Measurements from ENCODE around the gene SYNE2.

SYNE2 gene

DNA sequence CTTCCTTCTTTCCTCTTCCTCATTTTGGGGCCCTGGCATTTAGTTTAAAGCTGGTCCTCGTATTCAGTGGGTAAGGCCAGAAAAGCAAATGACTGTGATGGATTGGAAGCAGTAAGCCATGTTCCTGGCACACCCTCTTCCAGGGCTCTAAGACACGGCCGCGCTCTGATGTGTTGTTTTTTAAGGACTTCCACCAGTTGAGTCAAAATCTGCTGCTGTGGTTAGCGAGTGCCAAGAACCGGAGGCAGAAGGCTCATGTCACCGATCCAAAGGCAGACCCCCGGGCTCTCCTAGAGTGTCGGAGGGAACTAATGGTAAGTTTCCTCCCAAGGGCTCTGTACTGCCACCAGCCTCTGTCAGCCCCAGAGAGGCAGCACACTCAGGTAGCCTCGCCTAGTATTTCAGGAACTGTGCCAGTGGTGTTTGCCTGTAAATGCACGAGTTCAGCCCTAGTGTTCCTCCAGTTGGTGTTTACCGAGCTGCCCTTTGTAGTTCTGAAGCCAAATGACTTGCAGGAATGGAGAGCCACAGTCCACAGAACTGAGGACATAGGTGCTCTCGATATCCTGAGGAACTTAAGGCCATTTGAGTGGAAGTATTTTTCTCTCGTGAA lies 368.7 kb downstream of the SYNE2 start:
- ATAC-seq = no peak
- no peak for DNase-seq

DNA sequence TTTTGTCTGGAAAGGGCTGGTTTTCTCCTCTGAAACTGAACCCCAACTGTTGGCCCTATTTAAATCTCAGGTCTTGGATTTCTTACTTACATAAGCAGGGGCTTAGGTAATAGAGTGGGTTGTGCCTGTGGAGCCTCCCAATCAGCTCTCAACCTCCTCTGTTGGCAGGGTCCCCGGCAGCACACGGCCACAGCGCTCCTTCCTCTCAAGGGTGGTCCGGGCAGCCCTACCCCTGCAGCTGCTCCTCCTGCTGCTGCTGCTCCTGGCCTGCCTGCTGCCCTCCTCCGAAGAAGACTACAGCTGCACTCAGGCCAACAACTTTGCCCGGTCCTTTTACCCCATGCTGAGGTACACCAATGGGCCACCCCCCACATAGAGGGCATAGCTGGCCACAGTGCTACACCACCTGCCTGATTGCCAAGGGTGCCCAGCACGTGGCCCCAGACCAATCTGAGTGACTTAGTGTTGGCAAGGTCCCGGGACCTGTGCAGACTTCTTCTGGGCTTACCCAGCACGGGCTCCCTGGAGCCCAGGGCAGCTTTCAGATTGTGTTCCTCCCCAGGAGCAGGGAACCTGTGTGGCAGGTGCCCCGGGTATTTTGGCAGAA lies 372.4 kb downstream of the SYNE2 start:
- no peak for ATAC-seq

GRCh38 chr14:64227856-64228255 lies 375.1 kb downstream of the SYNE2 start:
- no peak for DNase-seq
- no peak for ATAC-seq

More for the DNA sequence above, 372.4 kb downstream of the SYNE2 start:
- DNase-seq = no peak

DNA sequence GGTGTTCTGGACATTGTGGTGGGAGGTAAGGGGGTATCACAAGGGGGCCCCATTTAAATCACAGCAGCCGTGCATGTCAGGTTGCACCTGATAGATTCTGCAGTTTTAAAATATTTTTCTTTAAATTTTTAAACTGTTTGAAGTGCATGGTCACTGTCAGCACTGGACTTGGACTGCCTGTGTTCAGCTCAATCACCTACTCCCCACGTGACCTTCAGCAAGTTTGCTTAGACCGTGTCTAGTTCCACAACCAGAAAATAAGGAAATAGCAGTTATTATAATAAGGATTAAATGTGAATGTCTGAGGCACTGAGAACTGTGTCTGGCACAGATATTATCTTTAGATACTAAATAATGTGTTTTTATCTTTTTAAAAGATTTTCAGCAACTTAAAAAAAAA lies 376.7 kb downstream of the SYNE2 start:
- DNase-seq (no peak), ATAC-seq (no peak)

GRCh38 chr14:64232095-64232838 lies 379.5 kb downstream of the SYNE2 start:
- ATAC-seq = peak; percentile 94
- DNase-seq = peak; percentile 55

DNA sequence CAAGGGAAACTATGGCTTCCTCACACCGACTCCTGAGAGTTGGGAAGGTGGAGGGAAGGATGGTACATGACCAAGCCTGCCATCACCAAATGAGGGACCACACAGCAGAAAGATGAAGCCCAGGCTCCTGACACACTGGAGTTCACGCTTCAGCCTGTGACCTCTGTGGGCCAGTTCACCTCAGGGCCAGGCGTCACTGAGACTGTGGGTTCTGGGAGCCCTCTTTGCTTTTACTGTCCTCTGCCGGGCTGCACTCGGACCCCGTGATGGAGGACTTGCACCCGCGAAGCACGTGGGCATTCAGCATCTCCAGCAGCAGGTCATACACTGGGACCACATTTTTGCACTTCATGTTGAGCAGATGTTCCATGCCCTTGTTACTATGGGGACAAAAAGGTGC lies 380.1 kb downstream of the SYNE2 start:
- DNase-seq (no peak), ATAC-seq (no peak)

DNA sequence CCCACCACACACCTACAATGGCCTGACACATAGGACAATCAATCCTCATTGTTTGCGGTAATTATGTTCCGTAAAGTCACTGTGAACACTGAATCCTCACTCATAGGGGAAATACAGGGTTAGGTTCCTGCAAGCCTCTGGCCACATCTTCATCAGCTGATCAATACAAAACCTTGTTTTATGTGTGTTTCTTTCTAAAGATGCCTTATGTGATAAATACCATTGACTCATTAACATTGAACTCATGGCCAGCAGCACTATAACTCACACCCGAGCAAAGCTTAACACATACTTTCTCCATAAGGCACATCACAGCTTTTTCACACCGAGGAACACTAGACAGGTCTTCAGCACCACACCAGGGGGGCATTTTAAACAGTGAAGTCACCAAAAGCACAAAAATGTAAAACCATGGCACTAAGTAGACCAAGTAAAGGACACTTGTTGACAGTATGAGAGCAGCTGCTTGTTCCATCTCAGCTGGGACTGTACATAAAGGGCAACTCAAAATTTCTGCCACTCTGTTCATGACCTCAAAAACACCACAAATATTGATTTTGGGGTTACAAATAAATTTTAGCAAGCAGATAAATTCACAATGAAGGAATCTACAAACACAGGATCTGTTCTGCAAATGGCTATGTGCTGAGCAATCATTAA lies 380.9 kb downstream of the SYNE2 start:
- no peak for DNase-seq
- ATAC-seq = no peak

DNA sequence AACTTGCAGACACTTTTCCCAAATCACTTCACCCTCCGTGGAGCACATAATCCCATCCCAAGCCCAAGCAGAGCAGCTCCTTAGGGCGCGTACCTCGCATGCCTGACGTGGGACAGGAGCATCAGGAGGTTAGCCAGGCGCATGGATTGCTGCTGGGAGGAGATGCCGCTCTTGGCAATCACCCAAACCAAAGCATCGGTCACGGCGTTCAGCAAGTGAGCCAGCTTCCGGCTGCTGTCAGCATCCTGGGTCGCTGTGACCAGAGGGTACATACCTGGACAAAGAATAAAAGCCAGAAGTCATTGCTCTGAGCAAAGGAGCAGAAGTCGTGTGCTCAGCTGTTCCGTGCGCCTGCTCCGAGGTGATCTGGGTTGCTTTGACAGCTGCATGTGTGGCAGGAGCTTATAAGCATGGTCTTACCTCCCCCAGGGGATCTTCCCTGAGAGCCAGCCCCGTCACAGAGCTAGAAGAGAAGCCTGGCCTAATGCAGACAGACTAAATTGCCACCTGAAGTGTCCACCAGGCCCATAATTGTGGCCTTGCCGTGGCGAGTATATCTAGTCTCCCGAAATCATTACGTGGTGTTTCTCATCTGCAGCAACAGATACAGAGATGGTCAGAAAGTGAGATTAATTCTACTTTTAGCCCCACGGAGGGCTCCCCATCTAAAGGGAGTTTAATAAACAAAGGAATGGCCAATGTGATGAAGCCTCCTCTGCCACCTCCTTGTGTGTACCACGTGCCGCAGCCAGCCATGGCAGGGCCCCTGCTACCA lies 382.3 kb downstream of the SYNE2 start:
- no peak for ATAC-seq
- no peak for DNase-seq

GRCh38 chr14:64235652-64236640 lies 383.1 kb downstream of the SYNE2 start:
- DNase-seq (peak; percentile 12), ATAC-seq (no peak)

DNA sequence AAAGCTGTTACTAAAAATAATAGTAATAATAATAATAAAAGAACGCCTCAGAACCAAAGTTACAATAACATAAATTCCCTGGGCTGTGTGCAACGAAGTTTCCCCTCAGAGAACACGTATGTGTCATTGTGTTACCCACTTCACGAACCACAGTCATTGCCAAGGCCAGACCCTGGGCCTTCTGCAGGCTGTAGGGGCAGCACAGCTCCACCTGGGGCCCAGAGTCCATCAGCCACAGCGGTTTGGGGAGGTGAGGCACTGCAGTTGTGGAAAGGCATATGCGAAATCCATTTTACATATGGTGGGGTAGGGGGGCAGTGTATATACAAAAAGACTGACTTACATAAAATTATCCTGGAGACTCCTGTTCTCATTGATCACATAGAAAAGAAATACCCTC lies 385.2 kb downstream of the SYNE2 start:
- DNase-seq (no peak), ATAC-seq (no peak)

DNA sequence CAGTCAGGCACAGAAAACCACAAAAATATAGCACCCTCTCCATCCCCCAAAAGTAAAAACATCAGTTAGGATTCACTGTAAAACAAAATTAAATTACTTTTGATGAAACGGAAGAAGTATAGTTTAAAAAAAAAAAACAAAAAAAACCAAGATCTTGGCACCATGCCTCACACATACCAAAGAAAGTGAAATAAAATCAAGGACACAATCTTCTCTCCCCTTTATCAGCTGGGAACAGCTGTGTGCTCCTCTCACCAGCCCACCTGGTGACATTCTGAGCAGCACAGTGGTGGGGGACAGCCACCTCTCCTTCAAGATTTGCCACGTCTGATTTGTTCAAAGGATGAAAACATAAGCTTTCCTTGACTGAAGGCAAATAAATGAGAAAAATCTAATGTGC lies 385.8 kb downstream of the SYNE2 start:
- no peak for ATAC-seq
- DNase-seq = no peak

GRCh38 chr14:64244279-64244678 lies 391.5 kb downstream of the SYNE2 start:
- ATAC-seq (no peak), DNase-seq (no peak)

GRCh38 chr14:64245491-64245890 lies 392.7 kb downstream of the SYNE2 start:
- ATAC-seq = no peak
- DNase-seq = no peak

GRCh38 chr14:64246688-64247087 lies 393.9 kb downstream of the SYNE2 start:
- ATAC-seq (no peak), DNase-seq (no peak)

GRCh38 chr14:64247195-64247594 lies 394.4 kb downstream of the SYNE2 start:
- no peak for ATAC-seq

DNA sequence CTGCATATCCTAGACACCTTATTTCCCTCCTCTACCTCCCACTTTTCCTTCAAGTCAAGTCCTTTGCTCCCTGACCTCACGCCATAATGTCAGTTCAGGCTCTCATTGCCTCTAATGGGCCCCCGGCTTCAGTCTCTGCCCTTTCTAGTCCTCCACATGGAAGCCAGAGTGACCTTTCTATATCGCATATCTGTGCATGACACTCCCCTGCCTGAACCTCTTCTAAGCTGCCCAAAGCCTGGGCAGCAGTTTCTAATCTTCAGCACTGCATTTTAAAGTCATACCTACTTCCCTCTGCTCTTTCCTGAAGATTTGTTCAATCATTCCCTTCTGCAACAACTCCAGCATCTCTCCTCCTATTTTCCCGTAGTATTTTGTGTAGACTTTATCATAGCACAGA lies 395.9 kb downstream of the SYNE2 start:
- ATAC-seq = no peak
- no peak for DNase-seq

More at GRCh38 chr14:64247195-64247594, 394.4 kb downstream of the SYNE2 start:
- DNase-seq = no peak

GRCh38 chr14:64249363-64249762 lies 396.6 kb downstream of the SYNE2 start:
- DNase-seq (no peak), ATAC-seq (no peak)

DNA sequence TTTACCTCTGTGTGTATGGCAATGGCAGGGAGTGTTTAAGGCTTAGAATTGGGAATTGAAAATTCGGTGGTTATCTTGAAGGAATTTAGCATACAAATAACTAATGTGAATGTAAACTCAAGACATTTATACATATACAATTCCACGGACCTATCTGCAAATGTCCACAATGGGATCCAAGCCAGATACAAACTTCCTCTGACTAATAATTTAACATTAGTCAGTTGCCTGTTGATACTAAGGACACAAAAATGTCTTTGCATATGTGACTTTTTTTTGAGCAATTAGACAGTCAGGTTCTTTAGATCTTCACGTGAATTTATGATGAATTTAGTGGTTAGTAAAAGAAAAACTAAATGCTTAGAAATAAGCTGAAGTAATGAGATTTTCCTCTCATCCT lies 400.9 kb downstream of the SYNE2 start:
- ATAC-seq = no peak
- no peak for DNase-seq

DNA sequence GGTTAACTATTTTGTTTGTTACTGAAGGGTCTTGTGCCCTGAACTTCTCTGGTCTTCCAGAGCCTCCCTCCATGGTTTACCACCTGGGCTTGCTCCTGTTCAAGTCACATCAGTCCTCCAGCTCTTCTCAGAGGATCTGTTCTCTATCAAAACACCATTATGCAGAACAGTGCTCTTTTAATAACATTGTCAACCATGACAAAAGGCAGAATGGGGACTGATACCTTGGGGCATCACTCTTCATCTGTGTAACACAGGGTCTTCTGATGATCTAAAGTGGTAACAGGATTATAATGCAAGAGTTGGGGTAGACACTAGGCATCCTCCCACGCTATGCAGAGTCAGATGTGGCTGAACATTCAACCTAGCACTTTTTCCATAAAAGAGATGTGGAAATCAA lies 403.0 kb downstream of the SYNE2 start:
- DNase-seq (no peak), ATAC-seq (no peak)

DNA sequence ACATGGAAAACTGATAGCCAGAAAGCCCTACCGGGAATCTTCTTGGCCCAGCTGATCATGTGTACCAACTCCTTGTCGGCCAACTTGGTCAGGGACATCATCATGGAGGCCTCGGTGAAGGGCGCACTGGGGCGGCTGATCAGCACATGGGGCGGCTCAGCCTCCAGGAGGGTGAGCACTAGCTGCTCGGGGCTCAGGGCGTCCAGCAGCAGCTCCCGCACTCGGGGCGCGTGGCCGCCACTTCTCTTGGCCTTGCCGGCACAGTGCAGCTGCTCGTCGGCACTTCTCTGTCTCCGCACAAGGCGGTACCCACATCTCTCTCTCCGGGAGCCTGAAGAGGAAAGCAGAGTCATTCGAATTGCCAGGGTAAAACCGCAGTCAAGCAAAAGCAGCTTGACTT lies 407.6 kb downstream of the SYNE2 start:
- DNase-seq (no peak), ATAC-seq (no peak)

DNA sequence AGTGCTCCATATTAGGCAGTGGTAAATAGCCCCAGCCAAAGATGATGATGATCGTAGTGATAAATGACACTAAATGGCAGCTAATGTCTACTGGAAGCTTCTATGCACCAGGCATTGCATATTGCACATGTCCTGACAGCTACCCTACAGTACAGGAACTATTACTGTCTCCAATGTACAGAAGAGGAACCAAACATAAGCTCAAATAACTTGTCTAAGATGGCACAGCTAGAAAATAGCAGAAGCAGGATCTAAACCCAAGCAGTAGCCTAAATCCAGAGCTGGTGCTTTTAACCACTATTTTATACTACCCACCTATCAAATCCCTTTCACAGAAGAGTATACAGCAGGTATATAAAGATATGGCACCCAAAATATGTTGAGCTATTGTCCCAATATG lies 412.4 kb downstream of the SYNE2 start:
- no peak for ATAC-seq
- DNase-seq = no peak
